ENCODE results near the gene LSR. TPM values are rescaled to one million over a fixed set of nuclear protein-coding genes. Genes with fewer than 3 reads are reported as not detected.

Gene LSR
- polyA plus RNA-seq, 1 donor from 2014 or later: not detected

DNA sequence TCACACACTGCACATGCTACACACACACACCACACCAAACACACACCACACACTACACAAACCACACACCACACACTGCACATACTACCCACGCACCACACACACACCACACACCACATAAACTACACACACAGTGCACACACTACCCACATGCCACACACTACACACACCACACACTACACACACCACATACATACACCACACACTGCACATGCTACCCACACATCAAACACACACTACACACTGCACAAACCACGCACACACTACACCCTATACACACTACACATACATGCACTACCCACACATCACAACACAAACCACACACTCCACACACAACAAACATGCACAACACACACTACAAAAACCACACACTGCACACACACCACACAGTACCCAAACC, 49.1 kb downstream of the LSR start:
- no peak overlapping the region for H3K4me2 ChIP-seq (ENCODE audit: low read length)
- no peaks in the 10 kb centered on the region for H3K79me2 ChIP-seq (replicated peaks; ENCODE audit: insufficient read depth, low read length)
- H4K20me1 ChIP-seq (ENCODE audit: insufficient read depth): no peaks in the 10 kb centered on the region
- H3K9me2 ChIP-seq (ENCODE audit: insufficient read depth, low read length): no peaks in the 10 kb centered on the region
- H3K27me3 ChIP-seq (ENCODE audit: insufficient read depth, low read depth, low read length): no peaks in the 10 kb centered on the region
- H3K9ac ChIP-seq (ENCODE audit: low read length): no peak overlapping the region
- H2AFZ ChIP-seq (ENCODE audit: low read depth, low read length): no peak overlapping the region
- no peaks in the 10 kb centered on the region for H3K36me3 ChIP-seq (ENCODE audit: insufficient read depth, low read length)
- no peaks in the 10 kb centered on the region for H3F3A ChIP-seq (ENCODE audit: insufficient read depth, low read length, poor library complexity, severe bottlenecking)
- TF ChIP-seq POLR2AphosphoS5 (IDR thresholded peaks at IDR 0.05): no peak
- TF ChIP-seq RAD21 (conservative IDR thresholded peaks at IDR 0.05): no peak
- H3K27ac ChIP-seq (ENCODE audit: low read length): no peak overlapping the region
- no peak overlapping the region for H3K4me3 ChIP-seq (ENCODE audit: low read length)
- no peaks in the 10 kb centered on the region for H3K9me3 ChIP-seq (ENCODE audit: low read length)

DNA sequence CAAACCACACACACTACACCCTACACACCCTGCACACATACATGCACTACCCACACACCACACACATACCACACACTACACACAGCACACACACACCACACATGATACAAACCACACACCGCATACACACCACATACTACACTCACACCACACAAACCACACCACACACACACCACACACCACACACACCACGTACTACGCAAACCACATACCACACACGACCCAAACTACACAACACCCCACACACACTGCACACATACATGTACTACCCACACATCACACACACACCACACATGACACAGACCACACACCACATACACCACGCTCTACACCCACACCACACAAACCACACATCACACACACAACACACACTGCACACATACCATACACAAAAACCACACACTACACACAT, 49.8 kb downstream of the LSR start:
- Histone ChIP-seq H3K4me2 (ENCODE audit: low read length) (no peak overlapping the region), H3K9me2 (ENCODE audit: insufficient read depth, low read length) (no peaks in the 10 kb centered on the region), H3K27ac (ENCODE audit: low read length) (no peak overlapping the region), H3K79me2 (replicated peaks; ENCODE audit: insufficient read depth, low read length) (no peaks in the 10 kb centered on the region), H2AFZ (ENCODE audit: low read depth, low read length) (no peak overlapping the region), H3K9me3 (ENCODE audit: low read length) (no peaks in the 10 kb centered on the region), H3K4me3 (ENCODE audit: low read length) (no peak overlapping the region), H3K9ac (ENCODE audit: low read length) (no peak overlapping the region), H3K36me3 (ENCODE audit: insufficient read depth, low read length) (no peaks in the 10 kb centered on the region), H3F3A (ENCODE audit: insufficient read depth, low read length, poor library complexity, severe bottlenecking) (no peaks in the 10 kb centered on the region), H4K20me1 (ENCODE audit: insufficient read depth) (no peaks in the 10 kb centered on the region), H3K27me3 (ENCODE audit: insufficient read depth, low read depth, low read length) (no peaks in the 10 kb centered on the region)
- TF ChIP-seq RAD21 (conservative IDR thresholded peaks at IDR 0.05): no peak
- TF ChIP-seq MXI1 (conservative IDR thresholded peaks at IDR 0.05; ENCODE audit: poor library complexity, severe bottlenecking): no peak
- TF ChIP-seq POLR2AphosphoS5 (IDR thresholded peaks at IDR 0.05): no peak
- TF ChIP-seq, protein P1, sequence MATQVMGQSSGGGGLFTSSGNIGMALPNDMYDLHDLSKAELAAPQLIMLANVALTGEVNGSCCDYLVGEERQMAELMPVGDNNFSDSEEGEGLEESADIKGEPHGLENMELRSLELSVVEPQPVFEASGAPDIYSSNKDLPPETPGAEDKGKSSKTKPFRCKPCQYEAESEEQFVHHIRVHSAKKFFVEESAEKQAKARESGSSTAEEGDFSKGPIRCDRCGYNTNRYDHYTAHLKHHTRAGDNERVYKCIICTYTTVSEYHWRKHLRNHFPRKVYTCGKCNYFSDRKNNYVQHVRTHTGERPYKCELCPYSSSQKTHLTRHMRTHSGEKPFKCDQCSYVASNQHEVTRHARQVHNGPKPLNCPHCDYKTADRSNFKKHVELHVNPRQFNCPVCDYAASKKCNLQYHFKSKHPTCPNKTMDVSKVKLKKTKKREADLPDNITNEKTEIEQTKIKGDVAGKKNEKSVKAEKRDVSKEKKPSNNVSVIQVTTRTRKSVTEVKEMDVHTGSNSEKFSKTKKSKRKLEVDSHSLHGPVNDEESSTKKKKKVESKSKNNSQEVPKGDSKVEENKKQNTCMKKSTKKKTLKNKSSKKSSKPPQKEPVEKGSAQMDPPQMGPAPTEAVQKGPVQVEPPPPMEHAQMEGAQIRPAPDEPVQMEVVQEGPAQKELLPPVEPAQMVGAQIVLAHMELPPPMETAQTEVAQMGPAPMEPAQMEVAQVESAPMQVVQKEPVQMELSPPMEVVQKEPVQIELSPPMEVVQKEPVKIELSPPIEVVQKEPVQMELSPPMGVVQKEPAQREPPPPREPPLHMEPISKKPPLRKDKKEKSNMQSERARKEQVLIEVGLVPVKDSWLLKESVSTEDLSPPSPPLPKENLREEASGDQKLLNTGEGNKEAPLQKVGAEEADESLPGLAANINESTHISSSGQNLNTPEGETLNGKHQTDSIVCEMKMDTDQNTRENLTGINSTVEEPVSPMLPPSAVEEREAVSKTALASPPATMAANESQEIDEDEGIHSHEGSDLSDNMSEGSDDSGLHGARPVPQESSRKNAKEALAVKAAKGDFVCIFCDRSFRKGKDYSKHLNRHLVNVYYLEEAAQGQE (IDR thresholded peaks at IDR 0.05; ENCODE audit: borderline replicate concordance): no peak
- no peak for TF ChIP-seq SMC3 (conservative IDR thresholded peaks at IDR 0.05; ENCODE audit: poor library complexity)
- TF ChIP-seq, protein P2, sequence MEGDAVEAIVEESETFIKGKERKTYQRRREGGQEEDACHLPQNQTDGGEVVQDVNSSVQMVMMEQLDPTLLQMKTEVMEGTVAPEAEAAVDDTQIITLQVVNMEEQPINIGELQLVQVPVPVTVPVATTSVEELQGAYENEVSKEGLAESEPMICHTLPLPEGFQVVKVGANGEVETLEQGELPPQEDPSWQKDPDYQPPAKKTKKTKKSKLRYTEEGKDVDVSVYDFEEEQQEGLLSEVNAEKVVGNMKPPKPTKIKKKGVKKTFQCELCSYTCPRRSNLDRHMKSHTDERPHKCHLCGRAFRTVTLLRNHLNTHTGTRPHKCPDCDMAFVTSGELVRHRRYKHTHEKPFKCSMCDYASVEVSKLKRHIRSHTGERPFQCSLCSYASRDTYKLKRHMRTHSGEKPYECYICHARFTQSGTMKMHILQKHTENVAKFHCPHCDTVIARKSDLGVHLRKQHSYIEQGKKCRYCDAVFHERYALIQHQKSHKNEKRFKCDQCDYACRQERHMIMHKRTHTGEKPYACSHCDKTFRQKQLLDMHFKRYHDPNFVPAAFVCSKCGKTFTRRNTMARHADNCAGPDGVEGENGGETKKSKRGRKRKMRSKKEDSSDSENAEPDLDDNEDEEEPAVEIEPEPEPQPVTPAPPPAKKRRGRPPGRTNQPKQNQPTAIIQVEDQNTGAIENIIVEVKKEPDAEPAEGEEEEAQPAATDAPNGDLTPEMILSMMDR (IDR thresholded peaks at IDR 0.05; ENCODE audit: poor library complexity, severe bottlenecking): no peak
- no peak for TF ChIP-seq TAF1 (IDR thresholded peaks at IDR 0.05; ENCODE audit: low read depth)
- no peak for TF ChIP-seq EZH2 (IDR thresholded peaks at IDR 0.05; ENCODE audit: borderline replicate concordance, insufficient read depth, low read length, poor library complexity, severe bottlenecking)
- no peak for TF ChIP-seq EP300 (conservative IDR thresholded peaks at IDR 0.05; ENCODE audit: poor library complexity, severe bottlenecking)
